Stimulated activated CD4-positive, alpha-beta T cell treated with anti-CD3 and anti-CD28 coated beads, Interleukin-15, amount 100 ng/mL, for 1 hour (primary cell): ENCODE measurements around the gene BSN.
"Not testable (repeated sequence)": the region's sequence is repeated elsewhere in the genome, so short reads cannot be mapped to it uniquely, and the experiment has no call there.

Experiments
- DNase-seq, 2 donors: peaks; one replicate each; pipeline ENCODE4 v3.0.0-alpha.2; 2020; ENCODE audit warnings: low read depth in 1 of 2, low spot score in 1 of 2

BSN gene

DNA sequence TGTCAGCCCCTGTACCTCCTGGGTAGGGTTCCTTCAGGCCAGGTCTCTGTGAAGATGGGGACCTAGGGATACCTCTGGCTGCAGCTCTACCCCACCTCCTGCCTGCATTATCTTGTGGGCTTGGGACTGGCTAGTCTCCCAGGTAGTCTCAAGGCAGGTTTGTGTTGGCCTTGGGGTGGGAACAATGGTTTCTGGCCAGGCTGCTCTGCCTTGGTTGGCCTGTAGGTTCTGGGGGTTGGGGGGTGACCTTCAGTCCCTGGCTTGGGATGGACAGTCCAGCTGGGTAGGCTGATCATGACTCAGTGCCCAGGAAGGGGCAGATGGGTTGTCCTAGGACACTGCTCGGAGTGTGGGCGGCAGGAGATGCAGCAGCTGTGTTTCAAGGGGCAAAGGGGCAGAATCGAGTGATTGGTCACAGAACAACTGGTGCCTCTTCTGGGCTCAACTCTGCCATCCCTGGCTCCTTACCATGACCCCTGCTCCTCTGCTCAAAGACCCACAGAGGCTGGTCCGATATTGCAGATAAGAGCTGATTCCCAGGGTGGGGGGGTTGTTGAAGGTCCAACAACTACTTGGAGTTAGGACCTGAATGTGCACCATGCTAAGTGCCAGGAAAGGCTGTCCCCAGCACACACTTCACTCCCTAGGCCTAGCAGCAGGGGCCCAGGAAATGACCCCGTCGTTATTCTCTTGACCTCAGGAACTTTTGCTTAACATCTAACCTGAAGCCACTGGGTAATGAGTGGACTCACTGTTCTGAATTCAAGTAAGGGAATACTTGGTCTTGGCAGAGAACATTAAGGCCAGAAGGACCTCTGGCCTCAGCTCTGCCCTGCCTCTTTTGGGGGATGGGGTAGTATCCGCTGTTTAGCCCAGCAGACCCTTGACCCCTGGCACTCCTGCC is 18.1 kb upstream of the BSN start:
- DNase-seq: no peak

DNA sequence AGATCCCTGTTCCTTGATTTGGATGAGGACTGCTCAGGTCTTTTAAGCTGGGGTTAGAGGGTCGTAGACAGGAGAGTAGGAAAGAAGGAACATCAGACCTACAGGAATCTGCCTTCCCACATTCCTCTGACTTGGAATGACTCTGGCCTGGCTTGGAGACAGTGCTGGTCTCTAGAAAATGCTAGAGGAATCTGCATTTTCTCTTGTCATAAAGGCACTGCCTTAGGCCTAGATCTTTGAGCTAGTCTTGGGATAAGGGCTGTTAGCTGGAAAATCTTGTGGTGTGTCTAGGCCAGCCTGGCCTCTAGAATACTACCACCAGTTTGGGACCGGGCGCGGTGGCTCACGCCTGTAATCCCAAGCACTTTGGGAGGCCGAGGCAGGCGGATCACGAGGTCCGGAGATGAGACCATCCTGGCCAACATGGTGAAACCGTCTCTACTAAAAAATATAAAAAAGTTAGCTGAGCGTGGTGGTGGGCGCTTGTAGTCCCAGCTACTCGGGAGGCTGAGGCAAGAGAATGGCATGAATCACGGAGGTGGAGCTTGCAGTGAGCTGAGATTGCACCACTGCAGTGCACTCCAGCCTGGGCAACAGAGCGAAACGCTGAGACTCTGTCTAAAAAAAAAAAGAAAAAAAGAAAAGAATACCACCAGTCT is 17.3 kb upstream of the BSN start:
- DNase-seq: no peak

DNA sequence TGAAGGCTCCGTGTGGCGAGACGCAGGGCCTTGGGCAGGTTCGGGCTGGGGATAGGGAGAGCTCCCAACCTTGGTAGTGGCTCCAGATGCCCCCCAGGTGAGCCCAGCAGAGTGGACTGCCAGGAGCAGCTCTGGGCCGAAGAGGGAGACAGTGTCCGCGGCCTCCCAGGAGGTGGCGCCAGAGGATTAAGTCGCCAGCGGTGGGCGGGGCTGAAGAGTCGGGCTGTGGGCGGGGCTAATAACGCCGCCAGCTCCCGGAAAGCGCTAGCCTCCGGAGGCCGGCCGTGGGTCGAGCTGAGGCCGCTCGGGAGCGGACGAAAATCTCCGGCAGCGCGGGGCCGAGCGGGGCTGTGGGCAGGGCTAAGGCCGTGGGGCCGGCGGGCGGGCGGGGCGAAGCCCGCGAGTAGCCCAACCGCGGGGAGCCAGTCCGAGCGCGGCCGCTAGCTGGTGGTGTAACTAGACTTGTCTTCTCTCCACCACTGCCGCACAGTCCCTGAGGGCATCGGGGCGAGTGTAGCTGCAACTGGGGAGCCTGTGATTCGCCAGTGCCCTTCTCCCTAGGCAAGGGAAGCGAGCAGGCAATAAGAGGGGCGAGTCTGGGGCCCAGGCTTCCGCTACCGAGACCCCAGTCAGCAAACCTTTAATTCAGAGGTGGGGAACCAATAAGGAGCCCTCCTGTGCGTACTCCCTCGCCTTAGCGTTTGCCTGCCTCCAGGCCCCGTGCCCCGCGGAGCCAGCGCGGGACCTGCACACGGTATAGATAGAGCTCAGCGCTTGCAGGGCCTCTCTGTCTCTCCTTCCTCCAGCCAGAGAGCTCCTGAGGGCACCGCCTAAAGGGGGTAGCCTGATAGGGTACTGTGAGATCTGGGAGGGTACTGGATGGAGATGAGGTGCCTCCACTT is 14.4 kb upstream of the BSN start:
- peak; percentile 86 to 89 for DNase-seq

DNA sequence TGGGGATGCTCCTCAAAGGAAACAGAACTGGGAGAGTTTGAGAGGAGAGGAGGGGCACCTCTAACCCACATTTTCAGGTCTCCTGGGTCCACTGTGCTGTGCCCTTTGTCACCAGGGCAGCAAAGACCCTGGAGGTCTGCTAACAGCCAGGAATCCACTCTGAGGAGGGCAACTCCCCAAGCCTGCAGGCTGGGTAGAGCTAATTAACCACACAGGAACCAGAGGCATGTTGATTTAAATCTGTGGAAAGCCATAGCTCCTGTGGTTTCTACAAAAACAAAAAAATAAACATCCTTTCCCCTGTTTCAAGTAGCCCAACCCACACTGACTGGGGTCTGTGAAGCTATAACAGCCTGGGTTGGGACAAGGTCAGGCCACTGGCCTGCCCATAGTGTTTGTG is 2.2 kb upstream of the BSN start:
- DNase-seq: no peak

DNA sequence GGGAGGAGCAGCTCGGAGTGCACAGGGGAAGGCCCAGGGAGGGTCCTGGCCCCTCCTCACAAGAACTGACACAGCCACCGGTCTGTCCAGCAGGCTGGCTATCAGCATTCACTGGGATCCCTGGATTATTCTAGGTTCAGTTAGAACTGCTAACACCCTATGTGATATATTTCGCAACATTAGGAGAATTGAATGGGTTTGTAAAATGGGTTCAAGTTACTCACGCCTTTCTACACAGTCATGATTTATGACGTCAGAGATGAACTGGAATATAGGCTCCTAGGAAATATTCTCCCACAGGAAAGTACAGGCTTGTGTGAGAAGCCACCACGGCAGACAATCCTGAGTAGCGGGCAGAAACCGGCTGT is 969 bp upstream of the BSN start:
- no peak for DNase-seq

DNA sequence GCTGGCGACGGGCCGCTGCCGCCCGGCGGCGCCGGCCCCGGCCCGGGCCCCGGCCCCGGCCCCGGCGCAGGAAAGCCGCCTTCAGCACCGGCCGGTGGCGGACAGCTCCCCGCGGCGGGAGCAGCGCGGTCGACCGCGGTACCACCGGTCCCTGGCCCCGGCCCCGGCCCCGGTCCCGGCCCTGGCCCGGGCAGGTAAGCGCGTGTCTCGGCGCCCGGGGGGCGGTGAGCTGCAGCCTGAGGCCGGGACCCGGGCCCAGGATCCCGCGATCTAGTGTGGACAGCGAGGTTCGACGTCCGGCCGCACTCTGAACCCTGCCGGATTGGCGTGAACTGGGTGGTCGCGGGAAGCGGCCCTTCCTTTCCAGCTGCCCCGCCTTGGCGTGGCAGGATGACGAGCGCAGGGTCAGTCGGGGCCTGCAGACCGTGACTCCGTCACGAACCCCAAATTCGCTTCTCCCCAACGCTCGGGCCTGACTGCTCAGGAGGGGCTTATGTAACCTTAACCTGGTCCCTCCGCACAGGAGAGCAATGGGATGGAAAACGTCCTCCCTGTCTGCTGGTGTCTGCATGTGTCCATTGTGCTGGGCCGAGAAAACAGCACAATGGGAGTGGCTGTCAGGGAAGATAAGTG is 472 bp downstream of the BSN start:
- peak in 1 of 2 donors; percentile 21 for DNase-seq

DNA sequence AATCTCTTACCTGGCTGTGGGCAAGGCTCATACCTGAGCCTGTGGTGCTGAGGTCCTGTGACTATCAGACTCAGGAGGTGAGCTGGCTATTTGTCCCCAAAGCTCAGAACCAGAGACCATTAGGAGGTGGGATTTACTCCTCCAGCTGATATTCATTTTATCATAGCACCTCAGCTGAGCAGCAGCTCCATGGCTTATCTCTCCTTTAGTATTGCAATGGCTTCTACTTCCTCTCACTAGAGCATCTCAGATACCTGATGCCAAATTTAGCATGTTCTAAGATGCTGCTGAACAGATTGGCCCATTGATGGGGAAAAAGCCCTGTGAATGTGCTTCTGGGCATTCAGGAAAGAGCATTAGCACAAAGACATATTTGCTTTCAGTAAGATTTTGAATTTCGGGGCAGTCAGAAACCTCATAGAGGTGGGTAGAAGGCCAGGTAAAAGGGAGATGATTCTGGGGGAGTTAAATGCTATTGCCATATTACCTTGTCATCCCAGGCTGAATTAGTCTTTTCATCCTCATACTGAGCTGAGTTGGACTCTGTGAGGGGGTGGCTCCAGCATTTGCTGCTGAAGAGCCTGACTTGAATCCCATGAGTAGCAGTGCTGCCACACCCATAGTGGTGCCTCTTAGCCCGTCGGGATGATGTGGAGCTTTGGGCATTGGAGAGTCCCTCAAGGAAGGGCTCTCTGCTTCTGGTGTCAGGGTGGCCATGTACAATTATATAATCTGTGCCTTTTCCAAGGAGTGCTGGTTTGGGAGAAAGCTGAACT is 2.4 kb downstream of the BSN start:
- no peak for DNase-seq

DNA sequence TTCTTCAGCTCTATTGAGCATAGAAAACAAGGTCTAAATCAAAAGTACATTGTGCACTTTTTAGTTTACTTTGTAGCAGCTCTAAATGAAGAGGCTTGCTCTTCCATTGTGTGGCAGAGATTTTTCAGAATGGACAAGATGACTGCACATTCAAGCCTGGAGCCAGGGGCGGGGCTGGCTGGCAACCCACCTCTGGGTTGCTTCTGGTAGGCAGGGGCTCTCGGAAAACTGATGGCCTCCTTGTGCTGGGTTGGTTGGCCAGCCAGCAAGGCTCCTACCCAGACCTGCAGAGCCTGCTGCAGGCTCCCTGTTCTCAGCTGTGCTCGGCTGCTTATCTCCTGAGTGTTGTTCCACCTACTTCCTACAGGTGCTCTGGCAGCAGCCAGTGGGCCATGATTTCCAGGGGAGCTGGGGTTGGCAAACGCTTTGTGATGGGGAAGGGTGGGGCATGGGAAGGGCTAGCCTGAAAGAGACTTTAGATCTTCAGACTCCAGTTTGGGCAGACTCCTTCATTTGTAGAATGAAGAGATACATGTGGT is 8.8 kb downstream of the BSN start:
- DNase-seq: no peak

DNA sequence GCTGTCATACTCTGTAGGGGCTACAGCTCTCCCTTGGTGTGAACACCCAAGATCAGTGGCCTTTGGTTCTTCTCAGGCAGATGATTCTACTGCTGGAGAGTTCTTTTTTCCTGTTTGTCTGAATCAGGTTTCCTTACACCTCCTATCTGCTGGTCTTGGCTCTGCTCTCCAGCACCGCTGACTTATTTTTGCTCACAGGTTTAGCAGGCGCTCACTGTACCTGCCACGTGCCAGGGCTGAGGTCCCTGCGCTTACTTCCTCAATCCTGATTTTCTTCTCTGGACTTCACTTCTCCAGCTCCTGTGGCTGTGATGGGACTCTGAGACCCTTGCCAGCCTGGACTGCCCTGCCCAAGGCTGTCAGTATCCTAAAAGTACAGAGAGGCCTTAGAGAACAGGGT is 9.5 kb downstream of the BSN start:
- no peak for DNase-seq

DNA sequence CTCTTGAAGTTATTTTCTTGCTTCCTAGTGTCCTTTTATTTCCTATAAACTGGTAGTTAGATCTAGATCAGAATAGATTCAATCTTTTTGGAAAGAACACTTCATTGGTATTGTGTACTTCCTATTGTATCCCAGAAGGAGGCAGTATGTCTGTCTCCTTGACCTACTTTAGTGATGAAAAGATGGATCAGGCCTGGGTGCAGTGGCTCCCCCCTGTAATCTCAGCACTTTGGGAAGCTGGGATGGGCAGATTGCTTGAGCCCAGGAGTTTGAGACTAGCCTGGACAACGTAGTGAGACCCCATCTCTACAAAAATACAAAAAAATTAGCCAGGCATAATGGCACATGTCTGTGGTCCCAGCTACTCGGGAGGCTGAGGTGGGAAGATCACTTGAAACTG is 12.0 kb downstream of the BSN start:
- DNase-seq: no peak

DNA sequence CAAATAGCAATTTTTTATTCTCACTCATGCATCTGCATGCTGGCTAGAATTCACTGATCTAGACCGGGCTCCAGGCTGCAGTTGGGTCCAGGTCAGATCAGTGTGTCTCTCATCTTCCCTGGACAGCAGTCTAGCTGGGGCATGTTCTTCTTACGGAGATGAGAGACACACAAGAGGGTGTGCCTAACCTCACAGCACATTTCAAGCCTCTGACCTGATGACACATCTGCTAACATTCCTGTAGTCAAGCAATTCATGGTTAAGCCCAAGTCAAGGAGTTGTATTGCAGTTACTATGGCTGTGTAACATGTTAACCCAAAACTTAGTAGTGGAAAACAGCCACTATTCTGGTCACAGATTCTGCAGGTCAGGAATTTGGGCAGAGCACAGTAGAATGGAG is 13.1 kb downstream of the BSN start:
- no peak for DNase-seq

DNA sequence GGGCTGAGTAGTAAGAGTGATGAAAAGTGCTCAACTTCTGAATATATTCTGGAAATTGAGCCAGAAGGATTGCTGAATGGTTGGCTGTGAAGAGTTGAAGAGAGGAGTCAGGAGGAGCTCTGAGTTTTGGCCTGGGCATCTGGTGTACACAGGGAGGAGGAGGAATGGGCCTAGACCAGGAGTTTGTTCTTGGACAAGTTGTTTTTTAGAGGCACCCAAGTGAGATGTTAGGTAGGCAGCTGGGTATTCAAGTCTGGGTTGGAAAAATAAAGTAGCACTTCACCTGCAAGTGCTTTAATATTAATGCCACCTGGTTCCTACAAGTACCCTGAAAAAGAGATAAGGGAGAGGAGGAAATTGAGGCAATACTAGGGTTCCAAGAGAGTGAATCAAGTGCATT is 14.7 kb downstream of the BSN start:
- DNase-seq: no peak

DNA sequence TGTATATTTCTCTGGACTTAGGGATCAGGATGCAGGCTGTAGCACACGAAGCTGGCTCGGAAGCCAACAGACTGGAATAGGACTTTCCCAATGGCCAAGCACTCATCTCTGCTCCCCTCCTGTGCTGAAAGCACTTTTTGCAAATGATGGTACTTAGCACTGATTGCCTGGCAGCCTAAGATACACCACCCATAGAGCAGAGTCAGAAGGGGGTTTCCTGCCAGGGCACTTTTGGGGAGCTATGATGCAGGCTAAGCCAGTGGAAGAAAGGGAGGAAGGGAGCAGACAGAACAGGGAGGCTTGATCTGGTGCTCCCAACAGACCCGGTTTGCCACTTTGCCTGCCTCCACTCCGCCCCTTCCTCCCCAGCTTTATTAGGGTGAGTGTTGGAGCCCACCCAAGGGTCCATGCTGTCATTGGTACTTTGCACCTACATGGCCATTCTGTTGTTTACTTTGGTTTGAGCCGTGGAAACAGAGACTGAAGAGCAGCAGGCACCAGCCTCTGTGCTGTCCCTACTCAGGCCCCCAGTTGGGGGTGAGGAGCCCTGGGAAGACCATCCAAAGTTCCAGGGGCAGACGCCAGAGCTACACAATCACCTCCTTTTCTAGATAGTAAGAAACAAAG is 15.9 kb downstream of the BSN start:
- no peak for DNase-seq

DNA sequence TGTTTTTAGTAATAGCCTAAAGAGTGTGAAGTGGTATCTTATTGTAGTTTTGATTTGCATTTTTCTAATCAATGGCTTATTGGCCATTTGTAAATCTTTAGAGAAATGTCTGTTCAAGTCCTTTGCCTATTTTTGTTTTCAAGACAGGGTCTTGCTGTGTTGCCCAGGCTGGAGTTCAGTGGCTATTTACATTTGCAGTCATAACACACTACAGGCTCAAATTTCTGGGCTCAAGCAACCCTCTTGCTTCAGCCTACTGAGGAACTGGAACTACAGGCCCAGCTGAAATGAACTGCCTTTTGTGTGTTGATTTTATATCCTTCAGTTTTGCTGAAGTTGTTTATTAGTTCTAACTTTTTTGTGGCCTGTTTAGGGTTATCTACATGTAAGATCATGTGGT is 27.9 kb downstream of the BSN start:
- no peak for DNase-seq

DNA sequence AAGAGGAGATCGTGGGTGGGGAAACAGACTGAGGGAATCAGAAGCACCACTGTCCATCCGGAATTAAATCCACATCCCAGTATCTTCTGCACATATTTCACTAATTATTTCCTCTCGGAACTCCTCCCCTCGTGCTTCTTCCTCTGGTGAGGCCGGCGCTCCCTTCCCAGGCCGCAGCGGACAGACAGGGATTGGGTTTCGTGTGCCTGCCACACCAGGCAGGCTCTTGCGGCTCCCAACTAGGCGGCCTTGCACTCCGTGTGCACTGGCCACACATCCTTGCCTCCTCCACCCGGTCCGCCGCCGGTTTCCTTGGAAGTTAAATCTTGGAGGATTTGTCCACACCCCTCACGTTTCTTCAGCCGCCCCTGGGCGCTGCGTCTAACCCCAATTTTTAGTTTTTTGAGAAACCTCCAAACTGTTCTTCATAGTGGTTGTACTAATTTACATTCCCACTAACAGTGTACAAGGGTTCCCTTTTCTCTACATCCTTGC is 31.0 kb downstream of the BSN start:
- DNase-seq: not testable (repeated sequence)

DNA sequence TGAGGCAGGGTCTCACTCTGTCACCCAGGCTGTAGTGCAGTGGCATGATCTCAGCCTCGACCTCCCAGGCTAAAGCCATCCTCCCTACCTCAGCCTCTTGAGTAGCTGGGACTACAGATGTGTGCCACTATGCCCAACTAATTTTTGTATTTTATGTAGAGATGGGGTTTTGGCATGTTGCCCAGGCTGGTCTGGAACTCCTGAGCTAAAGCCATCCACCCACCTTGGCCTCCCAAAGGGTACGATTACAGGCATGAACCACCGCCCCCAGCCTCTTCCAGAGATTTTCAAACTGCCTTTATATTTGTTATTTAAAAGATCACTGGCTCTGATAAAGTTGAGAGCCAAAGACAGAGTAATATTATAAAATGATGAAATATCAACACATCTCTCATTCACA is 37.3 kb downstream of the BSN start:
- no peak for DNase-seq

DNA sequence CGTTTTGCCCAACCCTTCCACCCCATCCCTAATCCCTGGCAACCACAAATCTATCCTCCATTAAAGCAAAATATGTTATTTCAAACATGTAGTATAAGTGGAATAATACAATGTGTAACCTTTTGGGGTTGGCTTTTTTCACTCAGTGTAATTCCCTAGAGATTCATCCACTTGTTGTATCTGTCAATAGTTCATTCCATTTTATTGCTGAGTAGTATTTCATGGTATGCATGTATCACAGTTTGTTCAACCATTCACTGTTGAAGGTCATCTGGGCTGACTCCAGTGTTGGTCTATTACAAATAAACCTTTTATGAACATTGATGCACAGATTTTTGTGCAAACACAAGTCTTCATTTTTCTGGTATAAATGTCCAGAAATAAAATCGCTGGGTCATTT is 38.8 kb downstream of the BSN start:
- no peak for DNase-seq

DNA sequence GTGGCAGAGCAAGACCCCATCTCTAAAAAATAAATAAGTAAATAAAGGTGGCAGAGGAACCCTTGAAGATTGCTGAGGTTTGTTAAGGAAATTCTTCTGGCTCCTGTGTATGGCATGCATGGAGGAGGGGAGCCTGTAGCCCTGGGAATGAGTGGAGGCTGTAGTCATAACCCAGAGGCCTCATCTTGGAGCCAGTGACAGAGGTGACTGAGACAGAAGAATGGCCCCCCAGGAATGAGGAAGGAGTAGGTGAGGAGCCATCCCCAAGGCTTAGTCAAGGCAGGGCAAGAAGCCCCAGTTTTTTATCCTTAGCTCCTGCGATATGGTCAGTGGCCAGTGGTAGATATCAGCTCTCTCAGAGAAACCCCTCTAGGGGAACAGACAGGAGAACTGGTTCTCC is 46.5 kb downstream of the BSN start:
- no peak for DNase-seq

DNA sequence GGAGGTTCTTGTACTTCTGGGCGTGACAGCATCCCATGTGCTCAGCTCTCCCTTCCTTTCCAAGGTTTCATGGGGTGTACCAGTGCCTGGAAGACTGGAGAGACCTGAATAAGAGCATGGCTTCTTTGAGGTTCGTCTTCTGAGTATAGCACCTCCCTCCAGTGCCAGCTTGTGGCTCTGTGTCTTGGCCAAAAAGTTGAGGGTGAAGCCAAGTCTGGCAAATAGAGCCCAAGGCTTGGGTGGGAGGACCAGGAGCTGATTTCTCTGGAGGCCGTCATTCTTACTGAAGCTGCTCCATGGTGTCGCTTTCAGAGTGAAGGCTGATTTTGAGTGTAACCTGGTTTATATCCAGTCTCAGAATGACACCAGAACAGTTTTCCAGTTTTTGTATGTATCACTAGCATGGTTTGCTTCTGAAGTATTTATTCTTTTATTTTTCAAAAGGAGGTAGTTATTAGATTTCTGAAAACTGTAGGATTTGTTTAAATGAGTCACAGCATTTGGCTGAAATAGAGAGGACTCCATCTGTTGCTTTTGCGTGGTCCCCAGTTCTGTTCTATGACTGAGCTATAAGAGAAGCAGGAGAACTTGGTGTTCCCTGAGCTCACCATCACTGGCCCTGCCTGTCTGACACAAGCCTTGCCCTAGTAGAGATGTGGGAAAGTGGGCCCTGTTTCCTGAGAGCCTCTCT is 47.2 kb downstream of the BSN start:
- no peak for DNase-seq
